Measurements from ENCODE around the gene SLC40A1.

Gene SLC40A1

GRCh38 chr2:189577121-189577520 lies 3.5 kb downstream of the SLC40A1 start:
- Histone ChIP-seq H4K20me1 (ENCODE audit: insufficient read depth, low read length) (no peaks in the 10 kb centered on the region), H3K27me3 (ENCODE audit: low read depth, low read length) (0 out of 2 replicates have a peak, but pooled peaks cover 3% of the 10 kb centered on the region)

DNA sequence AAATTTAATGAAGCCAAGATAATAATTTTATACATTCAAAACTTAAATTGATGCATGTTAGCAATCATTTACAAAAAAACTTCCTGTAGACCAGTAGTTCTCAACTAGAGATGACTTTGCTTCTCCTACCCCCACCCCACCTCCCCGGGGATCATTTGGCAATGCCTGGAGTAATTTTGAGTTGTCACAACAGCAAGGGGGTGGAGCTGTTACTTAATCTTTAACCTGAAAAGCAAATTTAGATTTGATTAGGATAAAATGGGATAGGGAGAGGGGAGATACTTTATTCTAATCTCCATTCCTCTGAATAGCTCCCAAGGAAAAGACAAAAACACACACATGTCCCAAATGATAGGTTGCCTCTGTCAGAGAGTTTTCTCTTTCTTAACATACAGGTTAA lies 4.2 kb downstream of the SLC40A1 start:
- no peaks in the 10 kb centered on the region for H3K4me1 ChIP-seq (ENCODE audit: low read length)
- no peaks in the 10 kb centered on the region for H4K20me1 ChIP-seq (ENCODE audit: insufficient read depth, low read length)
- no peaks in the 10 kb centered on the region for H3K9me3 ChIP-seq (ENCODE audit: insufficient read depth, low read length)
- H3K36me3 ChIP-seq (replicated peaks; ENCODE audit: low read depth, low read length), result no peaks in the 10 kb centered on the region
- H3K9ac ChIP-seq (ENCODE audit: low read length), result no peak overlapping the region
- no peak overlapping the region for H3K4me3 ChIP-seq (ENCODE audit: low read length)
- TF ChIP-seq CTCF (IDR thresholded peaks at IDR 0.05; ENCODE audit: low read depth, low read length) (no peak), EZH2phosphoT487 (IDR thresholded peaks at IDR 0.05; ENCODE audit: low read depth) (no peak)
- H3K27me3 ChIP-seq (ENCODE audit: low read depth, low read length), result 0 out of 2 replicates have a peak, but pooled peaks cover 3% of the 10 kb centered on the region
- no peaks in the 10 kb centered on the region for H3K79me2 ChIP-seq (ENCODE audit: low read length)
- no peak overlapping the region for H3K4me2 ChIP-seq (ENCODE audit: low read length)
- no peak overlapping the region for H3K27ac ChIP-seq (ENCODE audit: low read length)
- no peak overlapping the region for H2AFZ ChIP-seq (ENCODE audit: low read depth, low read length)

More at GRCh38 chr2:189577121-189577520, 3.5 kb downstream of the SLC40A1 start:
- no peaks in the 10 kb centered on the region for H3K4me1 ChIP-seq (ENCODE audit: low read length)
- H3K36me3 ChIP-seq (replicated peaks; ENCODE audit: low read depth, low read length), result no peaks in the 10 kb centered on the region
- H3K9ac ChIP-seq (ENCODE audit: low read length), result no peak overlapping the region
- H3K4me2 ChIP-seq (ENCODE audit: low read length), result no peak overlapping the region
- no peaks in the 10 kb centered on the region for H3K9me3 ChIP-seq (ENCODE audit: insufficient read depth, low read length)
- H2AFZ ChIP-seq (ENCODE audit: low read depth, low read length), result no peak overlapping the region
- H3K27ac ChIP-seq (ENCODE audit: low read length), result no peak overlapping the region
- H3K79me2 ChIP-seq (ENCODE audit: low read length), result no peaks in the 10 kb centered on the region
- TF ChIP-seq CTCF (IDR thresholded peaks at IDR 0.05; ENCODE audit: low read depth, low read length) (no peak), EZH2phosphoT487 (IDR thresholded peaks at IDR 0.05; ENCODE audit: low read depth) (no peak)
- H3K4me3 ChIP-seq (ENCODE audit: low read length), result no peak overlapping the region

GRCh38 chr2:189574793-189575475 lies 5.7 kb downstream of the SLC40A1 start:
- H3K79me2 ChIP-seq (ENCODE audit: low read length), result no peaks in the 10 kb centered on the region
- 0 out of 2 replicates have a peak, but pooled peaks cover 3% of the 10 kb centered on the region for H3K27me3 ChIP-seq (ENCODE audit: low read depth, low read length)
- no peaks in the 10 kb centered on the region for H3K4me1 ChIP-seq (ENCODE audit: low read length)
- H2AFZ ChIP-seq (ENCODE audit: low read depth, low read length), result no peak overlapping the region
- no peak overlapping the region for H3K4me2 ChIP-seq (ENCODE audit: low read length)
- H3K36me3 ChIP-seq (replicated peaks; ENCODE audit: low read depth, low read length), result no peaks in the 10 kb centered on the region
- no peak overlapping the region for H3K27ac ChIP-seq (ENCODE audit: low read length)
- H3K9ac ChIP-seq (ENCODE audit: low read length), result no peak overlapping the region
- no peak for TF ChIP-seq EZH2phosphoT487 (IDR thresholded peaks at IDR 0.05; ENCODE audit: low read depth)
- no peak for TF ChIP-seq CTCF (IDR thresholded peaks at IDR 0.05; ENCODE audit: low read depth, low read length)
- H3K4me3 ChIP-seq (ENCODE audit: low read length), result no peak overlapping the region
- no peaks in the 10 kb centered on the region for H4K20me1 ChIP-seq (ENCODE audit: insufficient read depth, low read length)
- H3K9me3 ChIP-seq (ENCODE audit: insufficient read depth, low read length), result no peaks in the 10 kb centered on the region

- Histone ChIP-seq H3K27me3 (ENCODE audit: low read depth, low read length) (0 out of 2 replicates have a peak, but pooled peaks cover 3% of the 10 kb centered on the region), H4K20me1 (ENCODE audit: insufficient read depth, low read length) (no peaks in the 10 kb centered on the region), H3K9me3 (ENCODE audit: insufficient read depth, low read length) (no peaks in the 10 kb centered on the region), H3K9ac (ENCODE audit: low read length) (no peak overlapping the region), H3K4me2 (ENCODE audit: low read length) (no peak overlapping the region), H2AFZ (ENCODE audit: low read depth, low read length) (no peak overlapping the region), H3K4me3 (ENCODE audit: low read length) (no peak overlapping the region), H3K36me3 (replicated peaks; ENCODE audit: low read depth, low read length) (no peaks in the 10 kb centered on the region), H3K4me1 (ENCODE audit: low read length) (peaks cover 12% of the 10 kb centered on the region), H3K79me2 (ENCODE audit: low read length) (no peaks in the 10 kb centered on the region), H3K27ac (ENCODE audit: low read length) (no peak overlapping the region)
- TF ChIP-seq CTCF (IDR thresholded peaks at IDR 0.05; ENCODE audit: low read depth, low read length) (no peak), EZH2phosphoT487 (IDR thresholded peaks at IDR 0.05; ENCODE audit: low read depth) (no peak)
These were observed 10.0 kb downstream of the SLC40A1 start for GRCh38 chr2:189570570-189571031.

Measured in OCI-LY3 (cell line).